ENCODE results near the gene DECR2. TPM values are rescaled to one million over a fixed set of nuclear protein-coding genes. Genes with fewer than 3 reads are reported as not detected.
A peak's percentile ranks its signal among the peaks of the same experiment; 100 is the strongest.

The DECR2 gene
- total and polyA plus RNA-seq, 2 experiments from 2014 or later: 54.5 to 80.5 TPM

DNA sequence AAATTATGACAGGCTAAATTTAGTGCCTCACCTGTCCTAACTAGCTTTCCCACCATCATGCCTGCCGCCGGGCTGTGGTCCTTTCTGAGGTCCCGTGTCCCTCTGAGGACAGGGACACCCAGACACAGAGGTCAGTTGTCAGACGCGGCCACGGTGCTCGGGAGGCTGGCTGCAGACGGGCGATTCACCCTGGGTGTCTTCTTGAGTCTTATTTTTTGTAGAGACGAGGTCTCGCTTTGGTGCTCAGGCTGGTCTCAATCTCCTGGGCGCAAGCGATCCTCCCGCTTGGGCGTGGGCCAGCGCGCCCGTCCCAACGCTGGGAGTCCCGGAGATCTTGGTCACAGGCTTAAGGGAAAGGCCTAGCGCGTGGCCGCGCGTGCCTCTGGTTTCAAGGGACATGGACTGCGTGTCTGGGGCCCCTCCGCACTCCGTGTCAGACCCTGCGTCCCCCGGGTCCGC is 23.0 kb downstream of the DECR2 start:
- Histone ChIP-seq H3K4me1 (ENCODE audit: insufficient read depth) (peaks cover 24% of the 10 kb centered on the region), H4K20me1 (ENCODE audit: insufficient read depth, poor library complexity, severe bottlenecking) (peaks cover 27% of the 10 kb centered on the region), H3K79me2 (peaks cover 35% of the 10 kb centered on the region), H3K9me2 (replicated peaks; ENCODE audit: insufficient read depth) (no peaks in the 10 kb centered on the region), H3K4me2 (peak overlapping the region; percentile 96), H3K36me3 (replicated peaks; ENCODE audit: insufficient read depth, low read depth) (no peaks in the 10 kb centered on the region), H2AFZ (peak overlapping the region; percentile 98), H3K4me3 (peak overlapping the region; percentile 69), H3K27ac (peak overlapping the region; percentile 89), H3K27me3 (no peaks in the 10 kb centered on the region), H3K9me3 (ENCODE audit: low read depth) (no peaks in the 10 kb centered on the region)
- TF ChIP-seq, protein P1, sequence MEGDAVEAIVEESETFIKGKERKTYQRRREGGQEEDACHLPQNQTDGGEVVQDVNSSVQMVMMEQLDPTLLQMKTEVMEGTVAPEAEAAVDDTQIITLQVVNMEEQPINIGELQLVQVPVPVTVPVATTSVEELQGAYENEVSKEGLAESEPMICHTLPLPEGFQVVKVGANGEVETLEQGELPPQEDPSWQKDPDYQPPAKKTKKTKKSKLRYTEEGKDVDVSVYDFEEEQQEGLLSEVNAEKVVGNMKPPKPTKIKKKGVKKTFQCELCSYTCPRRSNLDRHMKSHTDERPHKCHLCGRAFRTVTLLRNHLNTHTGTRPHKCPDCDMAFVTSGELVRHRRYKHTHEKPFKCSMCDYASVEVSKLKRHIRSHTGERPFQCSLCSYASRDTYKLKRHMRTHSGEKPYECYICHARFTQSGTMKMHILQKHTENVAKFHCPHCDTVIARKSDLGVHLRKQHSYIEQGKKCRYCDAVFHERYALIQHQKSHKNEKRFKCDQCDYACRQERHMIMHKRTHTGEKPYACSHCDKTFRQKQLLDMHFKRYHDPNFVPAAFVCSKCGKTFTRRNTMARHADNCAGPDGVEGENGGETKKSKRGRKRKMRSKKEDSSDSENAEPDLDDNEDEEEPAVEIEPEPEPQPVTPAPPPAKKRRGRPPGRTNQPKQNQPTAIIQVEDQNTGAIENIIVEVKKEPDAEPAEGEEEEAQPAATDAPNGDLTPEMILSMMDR (IDR thresholded peaks at IDR 0.05; ENCODE audit: poor library complexity): no peak
- TF ChIP-seq EZH2 (IDR thresholded peaks at IDR 0.05; ENCODE audit: borderline replicate concordance) (no peak), EZH2phosphoT487 (IDR thresholded peaks at IDR 0.05; ENCODE audit: low read depth, severe bottlenecking, unreplicated experiment) (no peak)
- no peak for DNase-seq (ENCODE audit: low spot score)
- 21% methylated on average over 29 of the region's 31 CpGs for WGBS (ENCODE audit: low lambda C conversion rate, missing lambda C conversion rate)

DNA sequence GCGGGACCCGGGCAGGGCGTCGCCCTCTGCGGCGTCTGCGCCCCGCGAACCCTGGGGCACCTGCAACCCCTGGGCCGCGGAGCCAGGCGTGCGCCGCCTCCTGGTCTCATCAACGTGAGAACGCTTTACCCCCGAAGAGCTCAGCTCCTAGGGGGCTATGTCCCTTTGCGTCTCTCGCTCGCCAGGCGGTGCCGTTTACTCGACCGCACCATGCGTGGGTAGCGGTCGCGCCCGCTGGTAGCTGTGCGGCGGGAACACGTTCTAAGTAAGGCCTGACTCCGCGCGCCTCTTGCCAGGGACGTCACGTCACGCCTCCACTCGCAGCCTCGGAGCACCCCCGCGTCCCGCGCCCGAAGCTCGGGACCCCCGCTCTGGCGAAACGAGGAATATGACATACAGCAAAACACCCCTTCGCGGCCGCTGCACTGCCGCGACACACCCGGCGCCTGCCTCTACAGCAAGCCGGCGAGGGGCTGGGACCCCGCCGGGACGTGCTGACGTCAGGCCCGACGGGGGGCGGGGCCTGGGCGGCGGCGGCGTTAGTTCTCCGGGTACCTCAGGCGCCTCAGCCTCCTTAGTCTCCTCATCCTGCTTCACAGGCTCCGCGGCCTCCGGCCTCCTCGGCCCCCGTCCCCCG is 23.5 kb downstream of the DECR2 start, which contains the start of gene RAB11FIP3:
Gene RAB11FIP3 (plus strand): TSS at position 568 of the 637 bp plus-strand sequence. CDS start 358 bp downstream, outside the sequence.
- Histone ChIP-seq H3K9me2 (replicated peaks; ENCODE audit: insufficient read depth) (no peaks in the 10 kb centered on the region), H3K4me2 (peak within 1 kb of the TSS; percentile 96), H3K79me2 (peaks cover 40% of the 10 kb centered on the region), H3K4me3 (peak within 1 kb of the TSS; percentile 69), H3K9me3 (ENCODE audit: low read depth) (no peaks in the 10 kb centered on the region), H2AFZ (peak within 1 kb of the TSS; percentile 98), H3K4me1 (ENCODE audit: insufficient read depth) (peaks cover 24% of the 10 kb centered on the region), H3K27ac (peak within 1 kb of the TSS; percentile 89), H3K27me3 (no peaks in the 10 kb centered on the region), H3K36me3 (replicated peaks; ENCODE audit: insufficient read depth, low read depth) (no peaks in the 10 kb centered on the region), H4K20me1 (ENCODE audit: insufficient read depth, poor library complexity, severe bottlenecking) (peaks cover 27% of the 10 kb centered on the region)
- peak; percentile 87 for DNase-seq (ENCODE audit: low spot score)
- 2% methylated on average over 52 of the region's 77 CpGs for WGBS (ENCODE audit: low lambda C conversion rate, missing lambda C conversion rate)
- no peak for TF ChIP-seq EZH2phosphoT487 (IDR thresholded peaks at IDR 0.05; ENCODE audit: low read depth, severe bottlenecking, unreplicated experiment)
- TF ChIP-seq, protein P1 (IDR thresholded peaks at IDR 0.05; ENCODE audit: poor library complexity): peak; percentile 44

DNA sequence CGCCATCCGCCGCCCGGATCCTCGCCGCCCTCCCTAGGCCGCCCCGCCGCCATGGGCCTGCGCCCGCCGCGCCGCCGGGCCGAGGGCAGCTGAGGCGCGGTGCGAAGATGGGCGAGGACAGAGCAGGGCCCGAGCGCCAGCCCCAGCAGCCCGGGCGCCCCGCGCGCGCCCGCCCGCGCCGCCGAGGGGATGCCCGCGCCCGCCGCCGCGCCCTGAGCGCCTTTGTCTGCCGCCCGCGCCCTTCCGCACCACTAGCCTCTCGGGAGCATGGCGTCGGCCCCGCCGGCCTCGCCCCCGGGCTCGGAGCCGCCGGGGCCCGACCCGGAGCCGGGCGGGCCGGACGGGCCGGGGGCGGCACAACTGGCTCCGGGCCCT is 24.0 kb downstream of the DECR2 start:
- no peaks in the 10 kb centered on the region for H3K9me3 ChIP-seq (ENCODE audit: low read depth)
- no peaks in the 10 kb centered on the region for H3K9me2 ChIP-seq (replicated peaks; ENCODE audit: insufficient read depth)
- no peaks in the 10 kb centered on the region for H3K36me3 ChIP-seq (replicated peaks; ENCODE audit: insufficient read depth, low read depth)
- DNase-seq (ENCODE audit: low spot score): peak; percentile 58
- H3K79me2 ChIP-seq: peaks cover 46% of the 10 kb centered on the region
- peak overlapping the region; percentile 98 for H2AFZ ChIP-seq
- peaks cover 24% of the 10 kb centered on the region for H3K4me1 ChIP-seq (ENCODE audit: insufficient read depth)
- H3K4me3 ChIP-seq: peak overlapping the region; percentile 69
- peaks cover 27% of the 10 kb centered on the region for H4K20me1 ChIP-seq (ENCODE audit: insufficient read depth, poor library complexity, severe bottlenecking)
- H3K27ac ChIP-seq: peak overlapping the region; percentile 89
- peak overlapping the region; percentile 96 for H3K4me2 ChIP-seq
- 1% methylated on average over 14 of the region's 63 CpGs for WGBS (ENCODE audit: low lambda C conversion rate, missing lambda C conversion rate)
- H3K27me3 ChIP-seq: no peaks in the 10 kb centered on the region
- TF ChIP-seq, protein P1 (IDR thresholded peaks at IDR 0.05; ENCODE audit: poor library complexity): no peak
- TF ChIP-seq EZH2phosphoT487 (IDR thresholded peaks at IDR 0.05; ENCODE audit: low read depth, severe bottlenecking, unreplicated experiment): no peak
- TF ChIP-seq EZH2 (IDR thresholded peaks at IDR 0.05; ENCODE audit: borderline replicate concordance): no peak
